GM21447 (cell line): ENCODE results near the gene MYBPC2.

Experiments used
- ATAC-seq: cut with Tn5 transposase; IDR thresholded peaks from one replicate; pipeline ENCODE4 v1.9.1; 2021; ENCODE audit not compliant: unreplicated experiment

The MYBPC2 gene

DNA sequence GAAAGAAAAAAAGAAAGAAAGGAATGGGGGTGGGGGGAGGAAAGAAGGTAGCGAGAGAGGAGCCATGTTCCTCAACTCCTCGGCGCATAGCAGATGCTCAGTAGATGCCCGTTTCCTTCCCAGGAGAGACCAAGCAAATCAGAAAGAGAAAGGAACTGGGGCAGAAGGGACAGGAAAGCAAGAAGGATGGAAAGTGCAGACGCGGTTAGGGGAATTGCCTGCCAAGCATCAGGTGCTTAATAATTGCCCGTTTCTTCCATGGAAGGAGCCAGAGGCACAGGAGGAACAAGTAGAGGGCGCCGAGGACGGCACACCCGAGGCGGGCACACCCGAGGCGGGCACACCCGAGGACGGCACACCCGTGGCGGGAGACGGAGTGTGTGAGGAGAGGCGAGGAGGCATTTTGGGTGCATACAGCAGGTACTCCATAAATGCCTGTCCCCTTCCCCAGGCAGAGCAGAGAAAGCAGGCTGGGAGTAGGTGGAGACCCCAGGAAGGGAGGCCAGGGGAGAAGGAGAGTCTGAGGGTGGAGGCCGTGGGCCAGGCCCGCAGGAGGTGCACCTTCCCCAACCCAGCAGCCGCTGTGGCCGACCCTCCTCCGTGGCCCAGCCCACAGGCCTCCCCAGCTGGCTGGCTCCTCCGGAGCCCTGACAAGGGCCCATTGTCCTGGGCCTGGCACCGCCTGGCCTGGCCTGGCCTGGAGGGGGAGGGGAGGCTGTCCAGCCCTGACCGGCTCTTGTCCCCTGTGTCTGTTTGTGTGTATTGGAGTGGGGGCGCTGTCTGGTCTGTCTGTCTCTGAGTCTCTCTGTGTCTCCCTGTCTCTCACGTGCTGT lies 63.7 kb downstream of the MYBPC2 start:
- no peak for ATAC-seq

DNA sequence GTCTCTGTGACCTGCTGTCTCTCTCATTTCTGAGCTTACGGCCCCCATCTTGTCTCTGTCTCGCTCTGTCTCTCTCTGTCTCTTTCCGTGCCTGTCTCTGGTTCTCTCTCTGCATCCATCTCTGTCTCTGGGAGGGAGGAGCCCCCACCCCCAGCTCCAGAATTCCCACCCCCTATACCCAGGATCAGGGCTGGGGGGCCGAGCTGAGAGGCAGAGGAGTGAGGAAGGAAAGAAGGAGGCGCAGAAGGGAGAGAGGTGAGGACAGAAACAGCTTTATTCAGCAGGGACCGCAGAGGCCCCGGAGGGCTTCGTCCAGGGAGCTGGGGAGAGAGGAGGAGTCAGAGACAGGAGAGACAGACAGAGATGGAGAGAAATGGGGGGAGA lies 64.3 kb downstream of the MYBPC2 start:
- no peak for ATAC-seq

GRCh38 chr19:50498219-50499056 lies 65.7 kb downstream of the MYBPC2 start:
- ATAC-seq, result no peak

GRCh38 chr19:50500060-50500752 lies 67.5 kb downstream of the MYBPC2 start:
- no peak for ATAC-seq

DNA sequence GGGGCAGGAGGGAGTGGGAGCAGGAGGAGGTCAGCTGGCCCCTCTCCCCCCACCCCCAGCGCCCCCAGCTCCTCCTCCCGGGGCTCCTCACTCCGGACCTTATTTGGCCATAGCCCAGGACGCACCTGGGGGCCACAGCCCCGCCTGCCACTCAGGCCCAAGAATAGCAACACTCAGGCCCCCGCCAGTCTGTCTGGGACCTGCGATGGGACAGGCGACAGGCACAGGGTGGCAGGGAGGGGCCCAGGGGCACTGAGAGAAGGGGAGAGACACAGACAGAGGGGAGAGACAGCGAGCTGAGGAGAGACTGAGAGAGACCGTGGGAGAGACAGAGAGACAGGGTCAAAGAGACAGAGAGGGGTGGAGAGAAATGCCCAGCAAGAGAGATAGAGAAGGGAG lies 68.1 kb downstream of the MYBPC2 start:
- no peak for ATAC-seq

DNA sequence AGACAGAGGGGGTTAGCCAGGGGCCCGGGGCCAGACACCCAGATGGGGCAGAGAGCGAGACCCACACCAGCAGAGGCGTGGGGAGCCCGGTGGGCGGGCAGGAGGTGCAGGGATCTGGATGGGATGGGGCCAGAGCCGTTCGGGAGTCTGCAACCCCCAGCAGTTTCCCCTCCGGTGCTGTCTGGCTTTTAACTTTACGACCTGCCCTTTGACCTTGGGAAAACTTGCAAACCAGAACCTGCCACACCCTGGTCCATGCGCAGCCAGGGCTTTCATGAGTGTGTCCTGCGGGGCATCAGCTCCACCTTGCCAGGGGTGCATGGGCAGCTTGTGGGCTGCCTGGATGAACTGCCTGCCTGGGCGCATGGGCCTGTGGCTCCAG lies 68.5 kb downstream of the MYBPC2 start:
- ATAC-seq, result no peak

- no peak for ATAC-seq
Observed at GRCh38 chr19:50501568-50502475, 69.1 kb downstream of the MYBPC2 start.

DNA sequence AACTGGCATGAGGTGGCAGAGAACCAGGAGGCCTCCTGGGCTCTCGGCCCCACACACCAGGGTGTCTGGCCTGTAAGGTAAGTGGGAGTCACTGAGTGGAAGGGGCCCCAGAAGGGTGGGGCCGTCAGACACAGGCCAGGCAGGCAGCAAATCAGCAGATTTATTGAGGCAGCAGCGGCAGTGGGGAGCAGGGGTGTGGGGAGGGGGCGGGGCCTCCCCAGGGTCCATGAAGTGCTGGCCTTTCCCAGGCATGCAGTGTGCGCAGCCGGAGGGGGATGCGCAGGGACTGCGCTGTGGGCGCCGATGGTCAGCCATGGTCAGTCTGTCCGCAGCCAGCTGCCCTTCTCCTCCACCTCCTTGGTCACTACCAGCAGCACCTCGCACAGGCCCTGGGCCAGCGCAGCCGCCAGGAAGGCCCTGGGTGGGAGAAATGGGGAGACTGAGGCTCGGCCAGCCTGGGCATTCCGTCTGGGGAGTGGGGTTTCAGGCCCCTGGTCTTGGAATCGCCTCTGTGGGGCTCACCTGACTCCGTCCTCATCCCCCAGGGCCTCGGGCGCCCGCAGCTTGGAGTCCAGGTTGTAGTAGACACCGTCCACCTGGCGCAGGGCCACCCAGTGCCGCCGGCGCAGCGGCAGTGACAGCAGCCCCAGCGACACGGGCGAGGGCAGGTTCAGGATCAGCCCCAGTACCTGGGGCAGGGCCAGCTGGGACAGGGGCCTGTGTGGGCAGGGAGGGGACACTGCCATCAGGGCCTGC lies 73.3 kb downstream of the MYBPC2 start:
- ATAC-seq, result no peak

DNA sequence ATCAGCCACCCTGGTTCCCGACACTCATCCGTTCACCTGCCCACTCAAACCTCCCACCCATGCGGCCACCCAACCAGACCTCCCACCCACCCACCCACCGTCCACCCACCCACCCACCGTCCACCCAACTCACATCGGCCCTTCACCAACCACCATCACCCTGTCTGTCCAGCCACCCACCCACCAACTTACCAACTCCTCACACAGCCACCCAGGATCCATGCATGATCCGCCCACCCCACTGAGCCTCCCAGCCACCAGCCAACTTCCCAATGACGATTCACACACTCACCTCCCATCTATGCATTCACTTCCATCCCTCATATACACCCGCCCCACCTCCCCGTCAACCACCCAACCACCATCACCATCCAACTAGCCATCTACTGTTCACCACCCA lies 74.0 kb downstream of the MYBPC2 start:
- ATAC-seq, result no peak

- ATAC-seq, result no peak
Observed at GRCh38 chr19:50507376-50507775, 74.7 kb downstream of the MYBPC2 start.

DNA sequence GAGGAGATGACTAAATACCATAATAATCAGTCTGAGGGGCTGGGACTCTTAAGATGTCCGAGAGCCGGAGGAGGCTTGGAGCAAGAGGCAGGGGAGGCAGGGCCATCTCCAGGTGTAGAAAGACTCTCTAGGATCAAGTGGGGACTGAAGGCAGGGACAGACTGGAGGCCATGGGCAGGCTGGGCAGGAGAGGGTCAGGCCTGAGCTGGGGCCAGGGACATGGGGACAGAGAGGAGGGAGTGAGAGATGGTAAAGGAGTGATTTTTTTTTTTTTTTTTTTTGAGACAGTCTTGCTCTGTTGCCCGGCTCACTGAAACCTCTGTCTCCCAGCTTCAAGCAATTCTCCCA lies 76.1 kb downstream of the MYBPC2 start:
- ATAC-seq, result no peak

DNA sequence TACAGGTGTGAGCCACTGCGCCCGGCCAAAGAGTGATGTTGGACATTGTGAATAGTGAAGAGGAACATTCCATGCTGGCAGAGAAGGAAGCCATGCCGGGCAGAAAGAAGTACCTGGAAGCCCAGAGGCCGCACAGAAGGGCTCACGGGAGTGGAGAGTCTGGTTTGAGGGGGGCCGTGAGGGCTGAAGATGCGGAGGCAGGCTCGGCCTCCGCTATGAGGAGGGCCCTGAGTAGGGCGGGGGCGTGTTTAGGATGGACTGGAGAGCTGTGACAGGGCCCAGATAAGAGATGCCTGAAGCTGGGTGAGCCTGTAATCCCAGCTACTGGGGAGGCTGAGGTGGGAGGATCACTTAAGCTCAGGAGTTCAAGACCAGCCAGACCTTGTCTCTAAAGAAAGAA lies 76.7 kb downstream of the MYBPC2 start:
- ATAC-seq, result no peak

GRCh38 chr19:50510121-50510670 lies 77.5 kb downstream of the MYBPC2 start:
- ATAC-seq, result no peak

GRCh38 chr19:50510700-50511068 lies 78.0 kb downstream of the MYBPC2 start:
- ATAC-seq, result no peak

GRCh38 chr19:50511069-50511822 lies 78.6 kb downstream of the MYBPC2 start, which contains the start of gene JOSD2:
Gene JOSD2 (minus strand): TSS chr19:50511191. CDS start chr19:50510431, 760 bp downstream.
- peak; percentile 90 for ATAC-seq

GRCh38 chr19:50512112-50512998 lies 79.7 kb downstream of the MYBPC2 start:
- ATAC-seq, result no peak

- no peak for ATAC-seq
Observed at GRCh38 chr19:50512999-50513745, 80.5 kb downstream of the MYBPC2 start.
